Kidney epithelial cell (primary cell): Measurements from ENCODE around the gene PRKG1. TPM values are rescaled to one million over a fixed set of nuclear protein-coding genes. Genes with fewer than 3 reads are reported as not detected.

Experiments
- DNase-seq: peaks from one replicate; pipeline ENCODE4 v3.0.0-alpha.2; 2010; ENCODE audit warnings: low read depth
- H3K27me3 ChIP-seq: 2 replicates; pipeline ENCODE4 v1.6.0; 2011; ENCODE audit warnings: low read length; ENCODE audit not compliant: control insufficient read depth, insufficient read depth
- H3K36me3 ChIP-seq: 2 replicates; pipeline ENCODE4 v1.5.1; 2011; ENCODE audit warnings: low read length; ENCODE audit not compliant: control insufficient read depth, insufficient read depth
- H3K4me3 ChIP-seq: 2 replicates; pipeline ENCODE4 v1.5.1; 2011; ENCODE audit warnings: low read depth, mild to moderate bottlenecking, control low read depth, low read length
- total RNA-seq: library from RNA; depleted of rRNA; stranded (reverse); fragments of >200 nt; gene quantifications from 2 replicates; pipeline ENCODE4 v1.2.3, GENCODE V29; 2015
- TF ChIP-seq, protein P1 (sequence below): IDR thresholded peaks from 2 replicates; pipeline ENCODE4 v1.5.1; 2011; ENCODE audit warnings: mild to moderate bottlenecking, moderate library complexity, low read length, control low read depth, inconsistent platforms; ENCODE audit not compliant: insufficient read depth, poor library complexity, severe bottlenecking

The PRKG1 gene
- total RNA-seq, 1 donor from 2014 or later = 1.3 TPM

DNA sequence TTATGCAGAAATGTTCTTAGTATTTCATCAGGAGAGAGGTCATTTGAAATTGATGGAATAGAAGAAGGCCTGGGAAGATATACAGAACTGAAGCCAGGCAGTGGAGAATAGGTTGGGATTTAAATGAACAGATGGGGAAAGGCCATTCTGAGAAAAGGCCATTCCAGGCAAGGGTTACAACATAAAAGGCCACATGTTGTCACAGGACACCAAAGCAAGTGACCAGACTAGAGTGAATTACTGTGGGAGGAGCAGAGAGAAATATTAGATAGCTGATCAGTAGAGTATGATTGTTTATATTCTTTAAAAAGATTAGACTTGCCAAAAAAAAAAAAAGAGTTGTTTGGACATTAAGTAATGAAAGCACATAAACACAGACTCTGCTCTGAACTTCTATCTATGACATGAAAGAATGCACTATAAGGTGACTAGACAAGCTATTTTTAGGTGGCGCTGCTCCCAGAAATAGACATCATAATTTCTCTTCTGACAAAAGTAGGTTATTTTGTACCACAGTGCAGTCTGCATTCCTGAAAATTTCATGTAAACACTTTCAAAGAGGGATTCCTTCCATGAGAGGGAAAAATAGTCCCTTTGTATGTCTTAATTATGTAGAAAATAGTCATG, 1184.6 kb downstream of the PRKG1 start:
- TF ChIP-seq, protein P1, sequence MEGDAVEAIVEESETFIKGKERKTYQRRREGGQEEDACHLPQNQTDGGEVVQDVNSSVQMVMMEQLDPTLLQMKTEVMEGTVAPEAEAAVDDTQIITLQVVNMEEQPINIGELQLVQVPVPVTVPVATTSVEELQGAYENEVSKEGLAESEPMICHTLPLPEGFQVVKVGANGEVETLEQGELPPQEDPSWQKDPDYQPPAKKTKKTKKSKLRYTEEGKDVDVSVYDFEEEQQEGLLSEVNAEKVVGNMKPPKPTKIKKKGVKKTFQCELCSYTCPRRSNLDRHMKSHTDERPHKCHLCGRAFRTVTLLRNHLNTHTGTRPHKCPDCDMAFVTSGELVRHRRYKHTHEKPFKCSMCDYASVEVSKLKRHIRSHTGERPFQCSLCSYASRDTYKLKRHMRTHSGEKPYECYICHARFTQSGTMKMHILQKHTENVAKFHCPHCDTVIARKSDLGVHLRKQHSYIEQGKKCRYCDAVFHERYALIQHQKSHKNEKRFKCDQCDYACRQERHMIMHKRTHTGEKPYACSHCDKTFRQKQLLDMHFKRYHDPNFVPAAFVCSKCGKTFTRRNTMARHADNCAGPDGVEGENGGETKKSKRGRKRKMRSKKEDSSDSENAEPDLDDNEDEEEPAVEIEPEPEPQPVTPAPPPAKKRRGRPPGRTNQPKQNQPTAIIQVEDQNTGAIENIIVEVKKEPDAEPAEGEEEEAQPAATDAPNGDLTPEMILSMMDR = no peak
- Histone ChIP-seq H3K36me3 (no peaks in the 10 kb centered on the region), H3K27me3 (no peaks in the 10 kb centered on the region), H3K4me3 (no peak overlapping the region)
- DNase-seq = no peak

DNA sequence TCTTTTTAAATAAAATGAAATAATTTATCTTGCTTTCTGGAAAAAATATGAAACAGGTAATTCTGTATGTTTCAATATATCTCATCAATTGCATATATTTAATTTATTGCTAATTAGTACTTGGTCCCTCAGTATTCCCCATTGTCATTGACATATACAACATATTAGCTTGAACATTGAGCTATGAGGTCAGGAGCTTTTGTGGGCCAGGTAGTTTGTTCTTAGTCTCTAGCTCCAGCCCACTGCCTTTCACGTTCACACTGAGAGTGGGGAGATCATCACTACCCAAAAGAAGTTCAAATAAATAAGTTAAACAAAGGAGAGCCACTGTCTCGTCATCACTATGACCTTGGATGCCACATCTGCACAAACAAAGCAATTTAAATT, 1185.1 kb downstream of the PRKG1 start:
- Histone ChIP-seq H3K4me3 (no peak overlapping the region), H3K27me3 (no peaks in the 10 kb centered on the region), H3K36me3 (no peaks in the 10 kb centered on the region)
- TF ChIP-seq, protein P1 = no peak
- DNase-seq = no peak

GRCh38 chr10:52261362-52261761, 1187.1 kb downstream of the PRKG1 start:
- TF ChIP-seq, protein P1 = no peak
- no peaks in the 10 kb centered on the region for H3K36me3 ChIP-seq
- DNase-seq = no peak

GRCh38 chr10:52265131-52265926, 1191.0 kb downstream of the PRKG1 start:
- TF ChIP-seq, protein P1 = no peak
- H3K27me3 ChIP-seq = no peaks in the 10 kb centered on the region
- DNase-seq = no peak
- no peak overlapping the region for H3K4me3 ChIP-seq
- no peaks in the 10 kb centered on the region for H3K36me3 ChIP-seq

More at GRCh38 chr10:52261362-52261761, 1187.1 kb downstream of the PRKG1 start:
- no peak overlapping the region for H3K4me3 ChIP-seq
- H3K27me3 ChIP-seq = no peaks in the 10 kb centered on the region

DNA sequence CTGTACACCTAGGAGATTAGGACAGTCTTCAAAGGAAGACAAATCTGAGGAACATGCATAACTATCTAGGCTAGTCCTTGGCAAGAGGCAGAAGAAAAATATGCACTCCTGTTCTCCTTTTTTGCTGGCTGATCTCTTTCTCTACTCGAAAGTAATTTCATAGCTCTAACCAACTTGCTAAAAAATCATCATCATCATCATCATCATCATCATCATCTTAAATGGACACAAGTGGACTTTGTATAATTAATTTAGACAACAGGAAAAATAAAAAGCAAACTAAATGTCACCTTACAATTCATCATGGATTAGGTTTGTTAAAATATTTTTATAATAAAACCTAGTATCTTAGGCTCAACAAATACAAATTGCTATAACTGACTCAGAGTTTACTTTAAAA, 1192.6 kb downstream of the PRKG1 start:
- no peak overlapping the region for H3K4me3 ChIP-seq
- TF ChIP-seq, protein P1 = no peak

GRCh38 chr10:52268790-52269189, 1194.5 kb downstream of the PRKG1 start:
- H3K27me3 ChIP-seq = no peaks in the 10 kb centered on the region
- no peak overlapping the region for H3K4me3 ChIP-seq
- no peaks in the 10 kb centered on the region for H3K36me3 ChIP-seq
- TF ChIP-seq, protein P1 = no peak
- DNase-seq = no peak

More for the DNA sequence above, 1192.6 kb downstream of the PRKG1 start:
- H3K27me3 ChIP-seq = no peaks in the 10 kb centered on the region
- H3K36me3 ChIP-seq = no peaks in the 10 kb centered on the region
- DNase-seq = no peak
